Stomach smooth muscle (tissue), 2 donors: ENCODE results near the gene LY6G5C.

ENCODE experiments used
- H3K27ac ChIP-seq: one replicate; pipeline ENCODE4 v1.7.0; 2013; ENCODE audit warnings: mild to moderate bottlenecking, low read length, inconsistent platforms
- H3K27me3 ChIP-seq, 2 donors: one replicate each; pipeline ENCODE4 v1.7.0; 2013; ENCODE audit warnings: low read length in 2 of 2; ENCODE audit not compliant: insufficient read depth in 2 of 2, control insufficient read depth in 1 of 2
- H3K36me3 ChIP-seq, 2 donors: one replicate each; pipeline ENCODE4 v1.7.0; 2013; ENCODE audit warnings: low read length in 2 of 2; ENCODE audit not compliant: control insufficient read depth in 2 of 2, insufficient read depth in 2 of 2
- H3K4me1 ChIP-seq: one replicate; pipeline ENCODE4 v1.7.0; 2013; ENCODE audit warnings: low read length; ENCODE audit not compliant: control insufficient read depth, insufficient read depth
- H3K4me3 ChIP-seq, 2 donors: one replicate each; pipeline ENCODE4 v1.7.0; 2013; ENCODE audit warnings: low read length in 2 of 2
- H3K9ac ChIP-seq, 2 donors: one replicate each; pipeline ENCODE4 v1.7.0; 2013; ENCODE audit warnings: low read length in 2 of 2, mild to moderate bottlenecking in 1 of 2
- H3K9me3 ChIP-seq, 2 donors: one replicate each; pipeline ENCODE4 v1.7.0; 2013; ENCODE audit warnings: low read length in 2 of 2; ENCODE audit not compliant: control insufficient read depth in 2 of 2
- donor health status: healthy.
- donor health status: Pancreatic carcinoma.

LY6G5C gene

GRCh38 chr6:31666337-31666965 is 14.4 kb downstream of the LY6G5C start:
- Histone ChIP-seq H3K27me3 (no peaks in the 10 kb centered on the region), H3K9ac (peak overlapping the region; percentile 94 to 95), H3K4me1 (peaks cover 40% of the 10 kb centered on the region), H3K4me3 (peak overlapping the region; percentile 93 to 95), H3K9me3 (no peaks in the 10 kb centered on the region), H3K27ac (peak overlapping the region; percentile 97), H3K36me3 (peaks cover 34 to 49% of the 10 kb centered on the region in 2 donors)

DNA sequence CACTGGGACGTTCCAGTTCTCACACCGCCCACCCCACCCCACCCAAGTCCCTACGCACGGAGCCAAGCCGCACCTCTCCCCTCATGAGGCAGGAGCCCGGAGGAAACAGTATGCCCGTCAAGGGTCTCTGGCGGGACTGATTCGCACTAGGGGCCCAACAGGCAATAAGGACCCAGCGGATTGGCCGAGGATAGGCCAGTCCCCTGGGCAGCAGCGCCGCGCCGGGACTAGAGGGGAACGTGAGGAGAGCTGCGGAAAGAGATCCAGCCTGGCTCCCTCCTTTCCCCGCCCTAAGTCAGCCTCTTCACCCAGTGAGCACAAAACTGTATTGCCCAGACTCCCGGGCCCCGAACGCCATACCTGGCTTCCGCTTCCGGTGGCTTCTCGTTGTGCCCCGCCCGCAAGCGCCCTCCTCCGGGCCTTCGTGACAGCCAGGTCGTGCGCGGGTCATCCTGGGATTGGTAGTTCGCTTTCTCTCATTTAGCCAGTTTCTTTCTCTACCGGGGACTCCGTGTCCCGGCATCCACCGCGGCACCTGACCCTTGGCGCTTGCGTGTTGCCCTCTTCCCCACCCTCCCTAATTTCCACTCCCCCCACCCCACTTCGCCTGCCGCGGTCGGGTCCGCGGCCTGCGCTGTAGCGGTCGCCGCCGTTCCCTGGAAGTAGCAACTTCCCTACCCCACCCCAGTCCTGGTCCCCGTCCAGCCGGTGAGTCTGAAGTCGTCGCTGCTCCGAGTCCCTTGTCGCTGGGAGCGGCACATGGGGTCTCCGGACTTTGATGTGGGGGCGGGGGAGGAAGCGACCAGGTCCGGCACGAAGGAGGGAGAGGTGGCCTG is 15.1 kb downstream of the LY6G5C start, which contains the start of gene CSNK2B:
CSNK2B (plus strand) TSS at position 580 of the 836 bp plus-strand sequence. CDS start 752 bp downstream, outside the sequence.
- peaks cover 46% of the 10 kb centered on the region for H3K4me1 ChIP-seq
- H3K9ac ChIP-seq = peak within 1 kb of the TSS; percentile 94 to 95
- no peaks in the 10 kb centered on the region for H3K27me3 ChIP-seq
- peaks cover 28 to 42% of the 10 kb centered on the region in 2 donors for H3K36me3 ChIP-seq
- H3K27ac ChIP-seq = peak within 1 kb of the TSS; percentile 97
- H3K9me3 ChIP-seq = no peaks in the 10 kb centered on the region
- peak within 1 kb of the TSS; percentile 93 to 95 for H3K4me3 ChIP-seq

GRCh38 chr6:31664790-31665500 is 15.9 kb downstream of the LY6G5C start, which contains the start of gene GPANK1:
GPANK1 (minus strand) TSS chr6:31664997; CDS start chr6:31664478, 519 bp downstream.
- Histone ChIP-seq H3K9ac (peak within 1 kb of the TSS; percentile 94 to 95), H3K4me1 (peaks cover 50% of the 10 kb centered on the region), H3K27ac (peak within 1 kb of the TSS; percentile 97), H3K36me3 (peaks cover 22 to 34% of the 10 kb centered on the region in 2 donors), H3K9me3 (no peaks in the 10 kb centered on the region), H3K27me3 (no peaks in the 10 kb centered on the region), H3K4me3 (peak within 1 kb of the TSS; percentile 83 to 95)

- H3K27me3 ChIP-seq = no peaks in the 10 kb centered on the region
- peaks cover 58% of the 10 kb centered on the region for H3K4me1 ChIP-seq
- peak overlapping the region; percentile 94 to 95 for H3K9ac ChIP-seq
- peak overlapping the region; percentile 83 to 95 for H3K4me3 ChIP-seq
- peaks cover 18 to 27% of the 10 kb centered on the region in 2 donors for H3K36me3 ChIP-seq
- no peaks in the 10 kb centered on the region for H3K9me3 ChIP-seq
- peak overlapping the region; percentile 97 for H3K27ac ChIP-seq
Observed at GRCh38 chr6:31663961-31664789, 16.7 kb downstream of the LY6G5C start.

DNA sequence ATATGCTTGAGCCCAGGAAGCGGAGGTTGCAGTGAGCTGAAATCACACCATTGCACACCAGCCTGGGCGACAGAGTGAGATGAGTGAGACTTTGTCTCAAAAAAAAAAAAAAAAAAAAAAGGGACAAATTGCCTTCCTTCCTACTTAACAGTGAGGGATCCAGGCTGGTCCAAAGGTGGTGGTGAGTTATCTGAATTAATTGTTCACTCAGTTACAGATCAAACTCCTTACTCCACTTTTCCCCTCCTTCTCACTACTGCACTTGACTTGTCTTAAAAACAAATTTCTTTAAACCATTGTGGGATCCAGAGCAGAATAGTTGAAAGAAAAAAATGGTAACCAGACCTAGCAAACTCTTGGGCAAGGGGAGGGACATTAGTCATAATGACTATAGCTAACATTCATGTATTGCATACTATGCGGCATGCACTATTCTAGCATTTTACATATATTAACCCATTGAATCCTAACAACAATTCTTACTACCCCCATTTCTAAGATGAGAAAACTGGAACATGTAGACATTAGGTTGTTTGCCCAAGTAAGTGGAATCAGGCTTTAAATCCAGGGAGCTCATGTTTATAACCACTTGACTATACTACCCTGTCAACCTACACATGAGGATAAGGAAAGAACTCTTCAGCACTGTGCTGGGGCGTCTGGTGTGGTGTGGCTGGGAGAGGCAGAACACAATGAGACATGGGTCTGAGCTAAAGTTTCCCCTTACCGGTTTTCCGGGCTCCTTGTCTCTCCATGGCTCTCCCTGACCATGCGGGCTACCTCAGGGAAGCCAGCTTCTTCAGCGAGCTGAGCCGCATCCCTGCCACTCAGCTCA is 17.5 kb downstream of the LY6G5C start:
- H3K9me3 ChIP-seq = no peaks in the 10 kb centered on the region
- H3K27me3 ChIP-seq = no peaks in the 10 kb centered on the region
- peaks cover 10 to 19% of the 10 kb centered on the region in 2 donors for H3K36me3 ChIP-seq
- peak overlapping the region; percentile 97 for H3K27ac ChIP-seq
- H3K4me1 ChIP-seq = peaks cover 63% of the 10 kb centered on the region
- peak overlapping the region; percentile 83 to 95 for H3K4me3 ChIP-seq
- peak overlapping the region; percentile 94 to 95 for H3K9ac ChIP-seq

- Histone ChIP-seq H3K9ac (no peak overlapping the region), H3K27me3 (no peaks in the 10 kb centered on the region), H3K27ac (no peak overlapping the region), H3K4me3 (no peak overlapping the region), H3K9me3 (no peaks in the 10 kb centered on the region), H3K4me1 (peaks cover 67% of the 10 kb centered on the region), H3K36me3 (peaks cover 0 to 14% of the 10 kb centered on the region in 2 donors)
Observed at GRCh38 chr6:31662124-31662723, 18.6 kb downstream of the LY6G5C start.

DNA sequence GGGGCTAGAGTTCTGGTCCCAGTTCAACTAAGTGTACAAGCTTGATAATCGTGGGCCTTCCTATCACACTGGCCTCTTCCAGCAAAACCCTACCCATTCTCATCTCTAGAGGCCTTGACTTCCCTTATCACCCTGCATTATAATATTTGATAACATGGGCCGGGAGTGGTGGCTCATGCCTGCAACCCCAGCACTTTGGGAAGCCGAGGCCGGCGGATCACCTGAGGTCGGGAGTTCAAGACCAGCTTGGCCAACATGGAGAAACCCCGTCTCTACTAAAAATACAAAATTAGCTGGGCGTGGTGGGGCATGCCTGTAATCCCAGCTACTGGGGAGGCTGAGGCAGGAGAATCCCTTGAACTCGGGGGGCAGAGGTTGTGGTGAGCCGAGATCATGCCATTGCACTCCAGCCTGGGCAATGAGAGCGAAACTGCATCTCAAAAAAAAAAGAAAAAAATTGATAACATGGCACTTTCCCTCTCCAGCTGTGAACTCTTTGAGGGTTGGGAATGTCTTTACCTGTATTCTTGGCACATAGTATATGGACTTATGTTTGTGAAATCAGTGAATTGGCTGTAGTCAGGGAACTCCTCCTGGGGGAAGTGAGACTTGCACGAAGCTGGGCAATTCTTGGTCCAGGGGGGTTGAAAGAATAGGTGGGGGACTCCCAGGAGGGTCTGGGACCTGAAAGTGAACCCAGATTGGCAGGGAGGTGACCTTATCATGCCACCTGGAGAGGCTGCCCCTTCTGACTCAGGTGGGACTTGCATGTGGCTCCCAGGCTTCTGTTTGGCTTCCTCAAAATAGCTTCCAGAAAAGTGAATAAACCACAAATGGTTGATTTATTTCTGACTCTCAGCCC is 19.4 kb downstream of the LY6G5C start:
- Histone ChIP-seq H3K36me3 (peaks cover 0 to 17% of the 10 kb centered on the region in 2 donors), H3K9ac (peak overlapping the region; percentile 93 to 98), H3K27me3 (no peaks in the 10 kb centered on the region), H3K9me3 (no peaks in the 10 kb centered on the region), H3K4me1 (peaks cover 59% of the 10 kb centered on the region), H3K4me3 (peak overlapping the region; percentile 96 to 97), H3K27ac (peak overlapping the region; percentile 87)

- Histone ChIP-seq H3K36me3 (peaks cover 0 to 20% of the 10 kb centered on the region in 2 donors), H3K9me3 (no peaks in the 10 kb centered on the region), H3K27me3 (no peaks in the 10 kb centered on the region), H3K4me3 (peak within 1 kb of the TSS; percentile 96 to 97), H3K27ac (peak within 1 kb of the TSS; percentile 87), H3K4me1 (peaks cover 57% of the 10 kb centered on the region), H3K9ac (peak within 1 kb of the TSS; percentile 93 to 98)
Observed at GRCh38 chr6:31660381-31661261, 20.2 kb downstream of the LY6G5C start, which contains the start of gene C6orf47. C6orf47 (minus strand) TSS chr6:31660778; CDS start chr6:31659947, 831 bp downstream.
